ENCODE results near the gene TMEM150B.

DNA sequence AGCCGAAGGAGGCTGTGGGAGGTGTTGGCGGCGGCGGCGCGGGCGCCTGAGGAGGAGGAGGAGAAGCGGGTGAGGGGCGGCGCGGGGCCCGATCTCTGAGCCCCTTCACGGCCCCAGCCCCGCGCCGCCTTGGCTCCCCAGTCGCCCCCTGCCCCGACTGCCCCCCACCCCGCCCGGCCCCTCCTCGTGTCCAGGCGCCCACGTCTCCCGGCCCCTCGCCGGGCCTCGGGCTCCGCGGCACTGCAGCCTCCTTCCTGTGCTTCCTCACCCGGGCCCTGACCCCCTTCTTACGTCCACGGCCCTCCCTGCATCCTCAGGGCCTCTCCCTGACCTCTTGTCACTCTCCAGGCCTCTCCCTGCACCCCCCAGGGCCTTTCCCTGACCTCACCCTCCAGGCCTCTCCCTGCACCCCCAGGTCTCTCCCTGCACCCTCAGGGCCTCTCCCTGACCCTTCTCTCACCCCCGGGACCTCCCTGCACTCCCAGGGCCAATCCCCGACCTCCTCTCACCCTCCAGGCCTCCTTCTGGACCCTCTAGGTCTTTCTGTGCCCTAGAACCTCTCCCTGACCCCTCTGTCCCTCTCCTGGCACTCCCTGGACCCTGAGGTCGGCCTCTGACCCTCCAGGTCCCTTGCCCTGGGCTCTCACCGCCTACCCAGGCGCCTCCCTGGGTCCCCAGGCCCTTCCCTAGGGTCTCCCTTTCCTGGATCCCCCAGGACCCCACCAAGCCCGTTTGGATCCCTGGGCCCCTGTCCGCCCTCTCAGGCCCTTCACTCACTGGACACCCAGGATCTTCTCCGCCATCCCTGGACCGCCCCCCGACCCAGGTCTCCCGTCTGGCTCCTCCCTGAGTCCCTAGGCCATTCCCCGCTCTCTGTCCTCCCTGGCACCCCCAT, 15.0 kb upstream of the TMEM150B start:
- TF ChIP-seq POLR2A (IDR thresholded peaks at IDR 0.05) (peak in 2 of 3 donors; percentile 38 to 85), POLR2AphosphoS5 (IDR thresholded peaks at IDR 0.05) (no peak)
